ENCODE measurements around the gene POLA2. TPM values are rescaled to one million over a fixed set of nuclear protein-coding genes. Genes with fewer than 3 reads are reported as not detected.
A peak's percentile ranks its signal among the peaks of the same experiment; 100 is the strongest.

The POLA2 gene
- total RNA-seq, 2 experiments from 2014 or later = 42.0 to 51.1 TPM

DNA sequence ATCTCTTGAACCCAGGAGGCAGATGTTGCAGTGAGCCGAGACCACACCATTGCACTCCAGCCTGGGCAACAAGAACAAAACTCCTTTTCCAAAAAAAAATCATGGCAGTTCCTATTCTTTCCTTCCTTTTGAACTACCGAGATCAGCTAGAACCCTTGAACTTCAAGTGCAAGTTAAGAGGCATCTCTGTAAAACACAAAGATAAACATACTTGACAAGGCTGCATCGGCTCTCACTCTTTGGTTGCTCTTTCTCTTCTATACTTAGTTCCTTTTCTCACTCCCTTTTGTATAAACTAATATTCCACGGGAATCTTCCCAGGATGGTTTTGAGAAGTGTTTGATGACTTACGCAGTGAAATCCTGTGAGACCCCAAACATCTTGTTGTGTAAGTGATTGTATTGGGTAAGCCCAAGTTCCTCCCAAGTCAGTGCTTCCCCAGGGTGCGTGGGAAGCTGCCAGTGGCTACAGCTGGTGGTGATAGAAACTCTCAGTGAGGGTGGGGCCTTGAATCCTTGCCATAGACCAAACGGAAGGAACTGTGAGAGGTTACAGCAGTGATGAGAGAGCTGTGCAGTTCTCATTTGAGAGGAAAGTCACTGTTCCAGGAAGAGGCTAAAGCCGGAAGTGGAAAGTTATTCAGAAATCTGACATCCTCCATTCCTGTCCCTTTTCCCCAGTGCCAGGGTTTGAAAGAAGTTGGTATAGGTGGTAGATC, 28.8 kb downstream of the POLA2 start:
- Mint-ChIP-seq H3K9me3 (no peaks in the 10 kb centered on the region), H3K36me3 (ENCODE audit: low read depth) (peaks cover 71% of the 10 kb centered on the region), H3K27me3 (no peaks in the 10 kb centered on the region), H3K27ac (peak overlapping the region; percentile 57), H3K4me3 (no peak overlapping the region), H3K4me1 (peaks cover 12% of the 10 kb centered on the region)
- ChIA-PET CTCF (interaction anchor here (1.2 kb wide), 1 partner anchor 25 kb away, joined by 4 read pairs; no protein-coding TSS in a partner anchor), POLR2A (interaction anchor here (0.8 to 1.1 kb wide), 2 partner anchors 14 to 29 kb away, joined by 3 to 4 read pairs; partner anchors contain the start of gene POLA2)
- no peak for DNase-seq

- Mint-ChIP-seq H3K36me3 (ENCODE audit: low read depth) (peaks cover 74% of the 10 kb centered on the region), H3K27me3 (no peaks in the 10 kb centered on the region), H3K4me3 (no peak overlapping the region), H3K9me3 (no peaks in the 10 kb centered on the region), H3K27ac (peak overlapping the region; percentile 57), H3K4me1 (peaks cover 12% of the 10 kb centered on the region)
- ChIA-PET CTCF (no interaction called here), POLR2A (interaction anchor here (1.0 kb wide), 1 partner anchor 29 kb away, joined by 4 read pairs; the partner anchor contains the start of gene POLA2)
- DNase-seq = no peak
Observed at GRCh38 chr11:65291613-65292012, 29.9 kb downstream of the POLA2 start.

DNA sequence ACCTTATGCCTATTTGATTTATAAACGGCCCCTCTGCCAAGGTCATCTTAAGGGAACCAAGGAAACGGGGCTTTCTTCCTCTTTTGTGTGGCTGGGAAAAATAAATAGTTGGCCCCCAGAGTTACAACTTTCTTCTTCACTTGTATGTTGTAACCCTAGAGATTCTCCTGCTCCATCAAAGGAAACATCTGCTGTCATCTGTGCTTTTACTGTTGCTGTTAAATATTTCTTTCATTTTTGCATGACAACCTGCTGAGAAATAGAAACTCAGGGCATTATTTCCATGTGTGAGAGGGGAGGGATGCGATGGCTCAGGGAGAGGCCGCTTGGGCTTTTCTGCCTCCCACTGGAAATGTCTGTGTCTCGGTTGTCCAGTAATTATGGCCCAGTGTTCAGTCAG, 31.1 kb downstream of the POLA2 start:
- Mint-ChIP-seq H3K36me3 (ENCODE audit: low read depth) (peaks cover 64% of the 10 kb centered on the region), H3K9me3 (no peaks in the 10 kb centered on the region), H3K27me3 (no peaks in the 10 kb centered on the region), H3K4me1 (peaks cover 12% of the 10 kb centered on the region), H3K4me3 (no peak overlapping the region), H3K27ac (peak overlapping the region; percentile 16)
- no peak for DNase-seq
- ChIA-PET POLR2A (interaction anchor here (0.9 kb wide), 1 partner anchor 131 kb away, joined by 3 read pairs; no protein-coding TSS in a partner anchor), CTCF (interaction anchor here (0.7 to 1.3 kb wide), 3 partner anchors 18 to 399 kb away, joined by 4 read pairs; no protein-coding TSS in a partner anchor)

DNA sequence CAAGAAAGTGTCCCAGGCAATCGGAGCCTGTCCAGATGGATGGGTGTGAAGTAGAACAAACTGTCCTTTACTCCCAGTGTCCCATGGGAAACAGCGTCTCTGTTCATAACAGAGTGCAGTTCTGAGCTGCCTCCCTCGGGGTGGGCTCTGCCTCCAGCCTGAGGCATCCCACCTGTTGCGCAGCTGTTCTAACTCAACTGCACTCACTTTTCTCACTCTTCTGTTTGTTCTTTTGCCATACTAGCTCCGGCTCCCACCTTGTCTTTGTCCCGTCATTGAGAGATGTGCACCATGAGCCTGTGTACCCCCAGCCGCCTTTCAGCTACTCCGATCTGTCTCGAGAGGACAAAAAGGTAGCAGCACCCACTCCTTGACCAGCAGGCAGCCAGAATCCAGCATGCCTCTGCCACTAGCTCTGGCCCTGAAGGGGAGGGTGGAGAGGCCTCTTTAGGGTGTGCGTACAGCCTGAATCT, 32.2 kb downstream of the POLA2 start:
- Mint-ChIP-seq H3K27me3 (no peaks in the 10 kb centered on the region), H3K4me3 (no peak overlapping the region), H3K36me3 (ENCODE audit: low read depth) (peaks cover 58% of the 10 kb centered on the region), H3K4me1 (peaks cover 12% of the 10 kb centered on the region), H3K27ac (no peak overlapping the region), H3K9me3 (no peaks in the 10 kb centered on the region)
- DNase-seq = no peak
- POLR2A ChIA-PET = interaction anchor here (0.7 kb wide), 1 partner anchor 32 kb away, joined by 4 read pairs; the partner anchor contains the start of gene POLA2
- CTCF ChIA-PET = interaction anchor here (0.6 to 1.3 kb wide), 4 partner anchors 19 to 476 kb away, joined by 3 to 5 read pairs (median 4); partner anchors contain the start of gene CDC42EP2

GRCh38 chr11:65295001-65295400, 33.2 kb downstream of the POLA2 start:
- Mint-ChIP-seq H3K27me3 (no peaks in the 10 kb centered on the region), H3K27ac (no peak overlapping the region), H3K9me3 (no peaks in the 10 kb centered on the region), H3K36me3 (ENCODE audit: low read depth) (peaks cover 49% of the 10 kb centered on the region), H3K4me1 (peaks cover 9% of the 10 kb centered on the region), H3K4me3 (no peak overlapping the region)
- DNase-seq = no peak
- ChIA-PET CTCF (interaction anchor here (0.9 to 2.2 kb wide), 4 partner anchors 20 to 35 kb away, joined by 3 to 5 read pairs (median 4); partner anchors contain the start of gene CDC42EP2), POLR2A (no interaction called here)

DNA sequence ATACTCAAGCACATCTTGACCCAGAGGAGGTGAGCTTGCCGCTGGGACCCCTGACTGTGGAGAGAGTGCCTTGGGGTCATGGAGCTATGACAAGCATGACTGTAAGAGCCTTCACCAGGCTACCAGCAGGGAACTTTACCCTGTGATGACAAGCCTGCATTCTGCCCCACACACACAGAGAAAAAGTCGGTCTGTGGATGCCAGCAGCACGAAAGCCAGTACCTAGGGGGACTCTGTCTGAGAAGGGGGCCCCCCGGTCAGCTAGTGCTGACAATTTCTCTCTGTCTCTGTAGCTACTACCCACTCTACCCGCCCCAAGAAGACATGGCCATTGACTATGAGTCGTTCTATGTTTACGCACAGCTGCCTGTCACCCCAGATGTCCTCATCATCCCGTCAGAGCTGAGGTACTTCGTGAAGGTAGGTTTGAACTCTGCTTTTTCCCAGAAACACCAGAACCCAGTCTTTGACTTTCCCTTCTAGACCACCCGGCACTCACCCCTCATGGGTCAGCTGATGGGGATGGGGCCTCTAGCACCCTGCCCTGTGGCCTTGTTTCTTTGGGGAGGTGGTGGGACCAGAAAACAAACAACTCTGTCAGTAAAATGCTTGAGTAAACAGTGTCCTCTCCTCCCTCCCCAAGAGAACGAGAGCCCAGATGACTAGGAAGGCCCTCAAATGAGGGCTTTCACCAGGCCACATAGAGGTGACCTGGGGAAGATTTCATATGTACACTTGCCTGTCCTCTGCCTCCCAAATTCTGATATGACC, 34.0 kb downstream of the POLA2 start:
- Mint-ChIP-seq H3K4me3 (no peak overlapping the region), H3K27me3 (no peaks in the 10 kb centered on the region), H3K27ac (no peak overlapping the region), H3K36me3 (ENCODE audit: low read depth) (peaks cover 44% of the 10 kb centered on the region), H3K4me1 (peaks cover 5% of the 10 kb centered on the region), H3K9me3 (no peaks in the 10 kb centered on the region)
- POLR2A ChIA-PET = no interaction called here
- DNase-seq = no peak
- CTCF ChIA-PET = interaction anchor here (0.8 to 2.2 kb wide), 5 partner anchors 19 to 65 kb away, joined by 3 to 6 read pairs (median 3); partner anchors contain the start of gene CDC42EP2

GRCh38 chr11:65297026-65297672, 35.4 kb downstream of the POLA2 start:
- H3K27ac Mint-ChIP-seq = no peak overlapping the region
- CTCF ChIA-PET = interaction anchor here (0.8 to 2.2 kb wide), 3 partner anchors 18 to 67 kb away, joined by 3 to 6 read pairs (median 5); partner anchors contain the start of gene CDC42EP2
- no peaks in the 10 kb centered on the region for H3K4me1 Mint-ChIP-seq
- no peak for DNase-seq
- H3K36me3 Mint-ChIP-seq (ENCODE audit: low read depth) = peaks cover 33% of the 10 kb centered on the region
- no peaks in the 10 kb centered on the region for H3K27me3 Mint-ChIP-seq
- POLR2A ChIA-PET = no interaction called here
- no peak overlapping the region for H3K4me3 Mint-ChIP-seq
- no peaks in the 10 kb centered on the region for H3K9me3 Mint-ChIP-seq

GRCh38 chr11:65298131-65298535, 36.4 kb downstream of the POLA2 start:
- Mint-ChIP-seq H3K4me1 (no peaks in the 10 kb centered on the region), H3K36me3 (ENCODE audit: low read depth) (peaks cover 27% of the 10 kb centered on the region), H3K4me3 (no peak overlapping the region), H3K27ac (no peak overlapping the region), H3K9me3 (no peaks in the 10 kb centered on the region), H3K27me3 (no peaks in the 10 kb centered on the region)
- DNase-seq = no peak
- ChIA-PET POLR2A (interaction anchor here (1.6 kb wide), 1 partner anchor 36 kb away, joined by 8 read pairs; the partner anchor contains the start of gene POLA2), CTCF (no interaction called here)

- Mint-ChIP-seq H3K27ac (no peak overlapping the region), H3K27me3 (no peaks in the 10 kb centered on the region), H3K4me1 (no peaks in the 10 kb centered on the region), H3K36me3 (ENCODE audit: low read depth) (peaks cover 26% of the 10 kb centered on the region), H3K9me3 (no peaks in the 10 kb centered on the region), H3K4me3 (no peak overlapping the region)
- DNase-seq = no peak
- ChIA-PET POLR2A (interaction anchor here (1.6 kb wide), 1 partner anchor 37 kb away, joined by 8 read pairs; the partner anchor contains the start of gene POLA2), CTCF (no interaction called here)
Observed at GRCh38 chr11:65298655-65299179, 37.0 kb downstream of the POLA2 start.

- H3K36me3 Mint-ChIP-seq (ENCODE audit: low read depth) = peaks cover 16% of the 10 kb centered on the region
- no peaks in the 10 kb centered on the region for H3K9me3 Mint-ChIP-seq
- ChIA-PET CTCF (no interaction called here), POLR2A (no interaction called here)
- DNase-seq = no peak
- no peaks in the 10 kb centered on the region for H3K4me1 Mint-ChIP-seq
- H3K4me3 Mint-ChIP-seq = no peak overlapping the region
- no peak overlapping the region for H3K27ac Mint-ChIP-seq
- no peaks in the 10 kb centered on the region for H3K27me3 Mint-ChIP-seq
Observed at GRCh38 chr11:65300621-65301275, 39.0 kb downstream of the POLA2 start.

- no peak for DNase-seq
- Mint-ChIP-seq H3K27ac (no peak overlapping the region), H3K4me3 (no peak overlapping the region), H3K27me3 (no peaks in the 10 kb centered on the region), H3K36me3 (ENCODE audit: low read depth) (peaks cover 9% of the 10 kb centered on the region), H3K9me3 (no peaks in the 10 kb centered on the region), H3K4me1 (no peaks in the 10 kb centered on the region)
- POLR2A ChIA-PET = no interaction called here
- CTCF ChIA-PET = no interaction called here
Observed at GRCh38 chr11:65301491-65302329, 39.9 kb downstream of the POLA2 start.
